Endodermal cell (in vitro differentiated cells): ENCODE data around the gene PNPO. TPM values are rescaled to one million over a fixed set of nuclear protein-coding genes. Genes with fewer than 3 reads are reported as not detected.

Experiments
- DNase-seq: peaks from one replicate; pipeline ENCODE4 v3.0.0-alpha.2; 2017
- H3K27ac ChIP-seq: 2 replicates; pipeline ENCODE4 v1.5.1; 2013; ENCODE audit warnings: mild to moderate bottlenecking, low read depth, low read length, moderate library complexity
- H3K27me3 ChIP-seq: 2 replicates; pipeline ENCODE4 v1.6.1; 2013; ENCODE audit warnings: mild to moderate bottlenecking, low read length, moderate library complexity; ENCODE audit not compliant: insufficient read depth, control insufficient read depth, poor library complexity, severe bottlenecking
- H3K36me3 ChIP-seq: 2 replicates; pipeline ENCODE4 v1.7.0; 2013; ENCODE audit warnings: mild to moderate bottlenecking, low read length, moderate library complexity; ENCODE audit not compliant: control insufficient read depth, insufficient read depth
- H3K4me1 ChIP-seq: one replicate; pipeline ENCODE4 v1.7.0; 2013; ENCODE audit warnings: low read length; ENCODE audit not compliant: control insufficient read depth, insufficient read depth
- H3K4me3 ChIP-seq: 2 replicates; pipeline ENCODE4 v1.5.1; 2013; ENCODE audit warnings: mild to moderate bottlenecking, low read length, moderate library complexity
- H3K9ac ChIP-seq: 2 replicates; pipeline ENCODE4 v1.6.1; 2013; ENCODE audit warnings: mild to moderate bottlenecking, low read length, moderate library complexity; ENCODE audit not compliant: poor library complexity, severe bottlenecking; ENCODE audit errors: extremely low read depth
- H3K9me3 ChIP-seq: 2 replicates; pipeline ENCODE4 v1.6.1; 2013; ENCODE audit warnings: mild to moderate bottlenecking, low read length, moderate library complexity; ENCODE audit not compliant: control insufficient read depth
- H3K27ac Mint-ChIP-seq: 2 replicates; pipeline ENCODE4 v1.8.0; 2020; ENCODE audit warnings: mixed read lengths
- H3K27me3 Mint-ChIP-seq: 2 replicates; pipeline ENCODE4 v1.8.0; 2021; ENCODE audit warnings: mild to moderate bottlenecking, mixed read lengths; ENCODE audit not compliant: insufficient read depth
- H3K36me3 Mint-ChIP-seq: 2 replicates; pipeline ENCODE4 v1.8.0; 2020; ENCODE audit warnings: low read depth, mixed read lengths
- H3K4me1 Mint-ChIP-seq: 2 replicates; pipeline ENCODE4 v1.8.0; 2020; ENCODE audit warnings: mixed read lengths
- H3K4me3 Mint-ChIP-seq: 2 replicates; pipeline ENCODE4 v1.8.0; 2020; ENCODE audit warnings: mild to moderate bottlenecking, moderate library complexity, mixed read lengths
- H3K9me3 Mint-ChIP-seq: 2 replicates; pipeline ENCODE4 v1.8.0; 2020; ENCODE audit warnings: mild to moderate bottlenecking, mixed read lengths
- WGBS, 2 experiments: methylation state at CpG; one replicate each; pipeline versions ENCODE4 v1.1.5 to v1.1.7; 2013; ENCODE audit warnings: missing lambda C conversion rate in 2 of 2, mixed read lengths in 1 of 2; ENCODE audit not compliant: insufficient coverage in 1 of 2, insufficient read length in 1 of 2; 5-methylcytosine and 5-hydroxymethylcytosine counted together
- total RNA-seq, 2 donors: library from RNA; stranded (reverse); fragmentation: NEBNext Ultra II Directional in 1 of 2; extraction: Animal tissue kit (Norgen Biotek cat#: 25700) in 1 of 2; gene quantifications; 2 replicates in 1 of 2; 3 replicates in 1 of 2; pipeline ENCODE4 v1.2.1, GENCODE V29; 2021
- TF ChIP-seq, protein P1 (sequence below): fragments of 200-600 bp; sonication (generic); conservative IDR thresholded peaks from 2 replicates; pipeline ENCODE4 v1.5.0; 2021; ENCODE audit warnings: antibody characterized with exemption, mild to moderate bottlenecking

Gene PNPO
- total RNA-seq, 2 donors from 2014 or later: 8.5 to 10.4 TPM

DNA sequence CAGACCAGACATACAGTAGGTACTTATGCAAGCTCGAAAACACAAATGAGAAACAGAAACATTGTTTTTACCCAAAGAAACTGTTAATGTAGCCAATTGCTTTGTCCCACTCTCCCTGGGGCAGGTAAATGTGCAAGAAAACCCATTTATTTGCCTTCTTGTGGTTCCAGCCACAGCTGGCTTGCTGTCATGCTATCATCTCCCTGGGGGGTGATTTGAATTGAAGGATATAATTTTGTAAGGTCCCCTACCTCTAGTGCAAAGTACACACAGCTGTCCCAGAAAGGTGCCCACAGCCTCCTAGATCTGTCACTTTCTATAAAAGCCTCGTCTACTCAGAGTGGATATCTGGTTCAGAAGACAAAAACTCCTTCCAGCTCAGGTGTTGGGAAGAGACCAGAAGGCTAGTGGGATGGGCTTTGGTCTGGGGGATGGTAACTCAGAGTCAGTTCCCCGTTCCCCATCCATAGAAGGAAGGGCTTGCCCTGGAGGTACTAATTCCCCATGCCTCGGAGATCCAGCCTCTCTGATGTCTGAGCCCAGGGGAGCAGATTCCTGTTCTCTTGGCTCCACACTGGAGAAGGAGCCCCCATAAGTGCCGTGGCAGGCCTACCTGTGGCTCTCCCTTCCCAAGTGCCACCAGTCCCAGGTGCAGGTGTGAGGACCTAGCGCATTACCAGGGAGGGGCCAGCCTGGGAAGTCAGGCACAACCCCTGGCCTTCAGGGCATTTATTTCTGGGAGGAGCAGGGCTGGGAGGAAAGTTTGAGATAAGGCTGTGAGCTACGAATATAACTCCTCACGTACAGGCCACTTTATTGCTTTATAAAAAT is 18.7 kb downstream of the PNPO start:
- TF ChIP-seq, protein P1, sequence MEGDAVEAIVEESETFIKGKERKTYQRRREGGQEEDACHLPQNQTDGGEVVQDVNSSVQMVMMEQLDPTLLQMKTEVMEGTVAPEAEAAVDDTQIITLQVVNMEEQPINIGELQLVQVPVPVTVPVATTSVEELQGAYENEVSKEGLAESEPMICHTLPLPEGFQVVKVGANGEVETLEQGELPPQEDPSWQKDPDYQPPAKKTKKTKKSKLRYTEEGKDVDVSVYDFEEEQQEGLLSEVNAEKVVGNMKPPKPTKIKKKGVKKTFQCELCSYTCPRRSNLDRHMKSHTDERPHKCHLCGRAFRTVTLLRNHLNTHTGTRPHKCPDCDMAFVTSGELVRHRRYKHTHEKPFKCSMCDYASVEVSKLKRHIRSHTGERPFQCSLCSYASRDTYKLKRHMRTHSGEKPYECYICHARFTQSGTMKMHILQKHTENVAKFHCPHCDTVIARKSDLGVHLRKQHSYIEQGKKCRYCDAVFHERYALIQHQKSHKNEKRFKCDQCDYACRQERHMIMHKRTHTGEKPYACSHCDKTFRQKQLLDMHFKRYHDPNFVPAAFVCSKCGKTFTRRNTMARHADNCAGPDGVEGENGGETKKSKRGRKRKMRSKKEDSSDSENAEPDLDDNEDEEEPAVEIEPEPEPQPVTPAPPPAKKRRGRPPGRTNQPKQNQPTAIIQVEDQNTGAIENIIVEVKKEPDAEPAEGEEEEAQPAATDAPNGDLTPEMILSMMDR: no peak
- H3K9ac ChIP-seq: no peak overlapping the region
- H3K9me3 Mint-ChIP-seq: peaks cover 3% of the 10 kb centered on the region
- H3K4me3 ChIP-seq: no peak overlapping the region
- H3K36me3 ChIP-seq: no peaks in the 10 kb centered on the region
- DNase-seq: peak; percentile 45
- H3K27ac ChIP-seq: no peak overlapping the region
- no peaks in the 10 kb centered on the region for H3K27me3 ChIP-seq
- no peaks in the 10 kb centered on the region for H3K36me3 Mint-ChIP-seq
- WGBS, 2 experiments: 84 to 88% methylated on average over 5 to 8 of the region's 8 CpGs
- no peak overlapping the region for H3K27ac Mint-ChIP-seq
- H3K4me1 ChIP-seq: peaks cover 13% of the 10 kb centered on the region
- H3K4me1 Mint-ChIP-seq: peaks cover 15% of the 10 kb centered on the region
- peaks cover 31% of the 10 kb centered on the region for H3K27me3 Mint-ChIP-seq
- no peak overlapping the region for H3K4me3 Mint-ChIP-seq
- H3K9me3 ChIP-seq: no peaks in the 10 kb centered on the region

DNA sequence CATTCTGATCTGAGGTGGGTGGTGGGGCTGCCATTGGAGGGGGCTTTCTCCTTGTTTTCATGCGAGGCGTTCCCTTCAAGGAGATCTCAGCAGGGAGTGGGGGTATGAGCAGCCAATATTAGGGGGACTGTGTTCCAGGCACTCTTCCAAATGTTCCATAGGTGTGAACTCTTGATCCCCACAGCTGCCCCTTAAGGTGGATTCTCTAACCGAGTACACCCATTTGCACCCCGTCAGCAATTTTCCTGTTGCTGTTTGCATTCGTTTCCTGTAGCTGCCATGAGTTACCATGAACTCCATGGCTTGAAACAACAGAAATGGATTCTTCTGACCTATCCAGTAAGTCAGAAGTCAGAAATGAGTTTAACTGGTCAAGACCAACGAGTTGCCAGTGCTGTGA is 20.0 kb downstream of the PNPO start:
- Mint-ChIP-seq H3K4me3 (no peak overlapping the region), H3K27ac (no peak overlapping the region), H3K27me3 (peaks cover 32% of the 10 kb centered on the region), H3K9me3 (peaks cover 3% of the 10 kb centered on the region), H3K4me1 (peaks cover 15% of the 10 kb centered on the region), H3K36me3 (no peaks in the 10 kb centered on the region)
- DNase-seq: peak; percentile 39
- Histone ChIP-seq H3K27me3 (no peaks in the 10 kb centered on the region), H3K4me3 (no peak overlapping the region), H3K36me3 (no peaks in the 10 kb centered on the region), H3K9me3 (no peaks in the 10 kb centered on the region), H3K27ac (no peak overlapping the region), H3K4me1 (peaks cover 13% of the 10 kb centered on the region), H3K9ac (no peak overlapping the region)
- TF ChIP-seq, protein P1: no peak
- 76 to 92% methylated on average over 4 to 6 of the region's 6 CpGs for WGBS, 2 experiments

DNA sequence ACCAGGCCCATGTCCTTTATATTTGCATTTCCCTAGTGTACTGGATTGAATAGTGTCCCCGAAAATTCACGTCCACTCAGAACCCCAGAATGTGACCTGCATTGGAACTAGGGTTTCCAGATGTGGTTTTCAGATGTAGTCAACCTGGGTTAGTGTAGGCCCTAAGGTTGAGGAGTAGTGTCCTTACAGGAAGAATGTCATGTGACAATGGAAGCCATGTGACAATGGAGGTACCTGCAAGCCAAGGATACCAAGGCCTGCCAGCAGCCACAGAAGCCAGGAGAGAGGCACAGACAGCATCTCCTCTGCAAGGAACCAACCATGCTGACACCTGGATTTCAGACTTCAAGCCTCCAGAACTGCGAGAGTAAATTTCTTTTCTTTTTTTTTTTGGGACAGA is 21.5 kb downstream of the PNPO start:
- no peak overlapping the region for H3K27ac ChIP-seq
- H3K9ac ChIP-seq: no peak overlapping the region
- Mint-ChIP-seq H3K4me1 (peaks cover 7% of the 10 kb centered on the region), H3K4me3 (no peak overlapping the region), H3K36me3 (no peaks in the 10 kb centered on the region), H3K27ac (no peak overlapping the region), H3K9me3 (peaks cover 3% of the 10 kb centered on the region), H3K27me3 (peaks cover 34% of the 10 kb centered on the region)
- peaks cover 2% of the 10 kb centered on the region for H3K4me1 ChIP-seq
- peaks cover 5% of the 10 kb centered on the region for H3K27me3 ChIP-seq
- TF ChIP-seq, protein P1: no peak
- H3K4me3 ChIP-seq: no peak overlapping the region
- DNase-seq: no peak
- 98 to 100% methylated on average over 3 of the region's 3 CpGs for whole genome bisulfite sequencing, 2 experiments
- no peaks in the 10 kb centered on the region for H3K36me3 ChIP-seq
- no peaks in the 10 kb centered on the region for H3K9me3 ChIP-seq
